Duodenal mucosa (tissue), 2 donors: ENCODE results near the gene POU4F2.
"Not testable (repeated sequence)": the region's sequence is repeated elsewhere in the genome, so short reads cannot be mapped to it uniquely, and the experiment has no call there.

Source experiments
- H3K27ac ChIP-seq: one replicate; pipeline ENCODE4 v1.7.0; 2013; ENCODE audit warnings: low read depth, low read length
- H3K27me3 ChIP-seq, 2 donors: one replicate each; pipeline ENCODE4 v1.7.0; 2013; ENCODE audit warnings: low read length in 2 of 2, control low read depth in 1 of 2; ENCODE audit not compliant: insufficient read depth in 2 of 2, control insufficient read depth in 1 of 2
- H3K36me3 ChIP-seq, 2 donors: one replicate each; pipeline ENCODE4 v1.7.0; 2013; ENCODE audit warnings: low read length in 2 of 2, control low read depth in 1 of 2; ENCODE audit not compliant: insufficient read depth in 2 of 2, control insufficient read depth in 1 of 2
- H3K4me1 ChIP-seq, 2 donors: one replicate each; pipeline ENCODE4 v1.7.0; 2013; ENCODE audit warnings: low read length in 2 of 2, control low read depth in 1 of 2; ENCODE audit not compliant: insufficient read depth in 2 of 2, control insufficient read depth in 1 of 2
- H3K4me3 ChIP-seq, 2 donors: one replicate each; pipeline ENCODE4 v1.7.0; 2013; ENCODE audit warnings: low read length in 2 of 2, low read depth in 1 of 2
- H3K9ac ChIP-seq, 2 donors: one replicate each; pipeline ENCODE4 v1.7.0; 2013; ENCODE audit warnings: low read length in 2 of 2, low read depth in 1 of 2
- H3K9me3 ChIP-seq, 2 donors: one replicate each; pipeline ENCODE4 v1.7.0; 2013; ENCODE audit warnings: low read length in 2 of 2, control low read depth in 1 of 2; ENCODE audit not compliant: control insufficient read depth in 1 of 2

Gene POU4F2

GRCh38 chr4:146654687-146655520, 16.2 kb downstream of the POU4F2 start:
- H3K9ac ChIP-seq = no peak overlapping the region
- H3K36me3 ChIP-seq = no peaks in the 10 kb centered on the region
- no peaks in the 10 kb centered on the region for H3K9me3 ChIP-seq
- H3K27ac ChIP-seq = no peak overlapping the region
- peaks cover 27 to 52% of the 10 kb centered on the region in 2 donors for H3K27me3 ChIP-seq
- peak overlapping the region; percentile 16 to 51 for H3K4me3 ChIP-seq
- no peaks in the 10 kb centered on the region for H3K4me1 ChIP-seq

GRCh38 chr4:146655521-146655856, 16.8 kb downstream of the POU4F2 start:
- Histone ChIP-seq H3K27ac (no peak overlapping the region), H3K9ac (no peak overlapping the region), H3K4me1 (no peaks in the 10 kb centered on the region), H3K9me3 (no peaks in the 10 kb centered on the region), H3K36me3 (no peaks in the 10 kb centered on the region), H3K27me3 (peaks cover 27 to 47% of the 10 kb centered on the region in 2 donors), H3K4me3 (no peak overlapping the region)

GRCh38 chr4:146661367-146661766, 22.7 kb downstream of the POU4F2 start:
- Histone ChIP-seq H3K4me1 (no peaks in the 10 kb centered on the region), H3K27ac (no peak overlapping the region), H3K9me3 (no peaks in the 10 kb centered on the region), H3K36me3 (no peaks in the 10 kb centered on the region), H3K4me3 (no peak overlapping the region), H3K27me3 (no peaks in the 10 kb centered on the region), H3K9ac (no peak overlapping the region)

- not testable (repeated sequence) for H3K9me3 ChIP-seq, H3K27me3 ChIP-seq, H3K4me3 ChIP-seq, H3K36me3 ChIP-seq, H3K27ac ChIP-seq, H3K4me1 ChIP-seq, H3K9ac ChIP-seq
Observed at GRCh38 chr4:146663968-146664311, 25.2 kb downstream of the POU4F2 start.

- Histone ChIP-seq H3K27ac (no peak overlapping the region), H3K36me3 (no peaks in the 10 kb centered on the region), H3K9ac (no peak overlapping the region), H3K4me1 (no peaks in the 10 kb centered on the region), H3K9me3 (no peaks in the 10 kb centered on the region), H3K4me3 (no peak overlapping the region), H3K27me3 (no peaks in the 10 kb centered on the region)
Observed at GRCh38 chr4:146674829-146675570, 36.3 kb downstream of the POU4F2 start.
